Measurements from ENCODE around the gene DIO1. TPM values are rescaled to one million over a fixed set of nuclear protein-coding genes. Genes with fewer than 3 reads are reported as not detected.

DIO1 gene
- total and polyA plus RNA-seq, 9 of the 15 experiments (the other 6 are each of a cell fraction or from before 2014, with no cell fraction given), result not detected

DNA sequence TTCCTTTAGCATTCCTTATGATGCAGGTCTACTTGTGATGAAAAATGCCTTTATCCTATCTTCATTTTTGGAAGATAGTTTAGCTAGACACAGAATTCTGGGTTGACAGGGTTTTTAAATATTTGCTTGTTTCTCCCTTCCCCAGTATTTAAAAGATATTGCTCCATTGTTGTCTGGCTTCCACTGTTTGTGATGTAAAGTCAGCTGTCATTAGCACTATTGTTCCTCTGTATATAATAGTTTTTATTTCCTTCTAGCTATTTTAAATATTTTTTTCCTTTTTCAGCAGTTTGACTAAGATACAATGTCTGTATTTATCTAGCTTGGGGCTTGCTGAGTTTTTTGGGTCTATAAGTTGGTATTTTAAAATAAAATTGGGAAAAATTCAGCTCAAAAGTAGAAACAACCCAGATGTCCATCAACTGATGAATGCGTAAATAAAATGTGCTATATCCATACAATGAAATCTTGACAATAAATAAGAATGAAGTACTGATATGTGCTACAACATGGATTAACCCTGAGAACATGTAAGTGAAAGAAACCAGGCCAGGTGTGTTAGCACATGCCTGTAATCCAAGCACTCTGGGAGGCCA is 40.3 kb downstream of the DIO1 start:
- Histone ChIP-seq H2AFZ (ENCODE audit: low read depth, low read length) (no peak overlapping the region), H3K4me3 (no peak overlapping the region), H3K27me3 (ENCODE audit: control insufficient read depth in 2 of 2, insufficient read depth in 2 of 2, low read length in 2 of 2) (no peaks in the 10 kb centered on the region), H3K9me1 (ENCODE audit: control insufficient read depth, insufficient read depth, low read length) (no peaks in the 10 kb centered on the region), H3K9me3 (replicated peaks; ENCODE audit: control insufficient read depth, insufficient read depth, low read depth, low read length) (peaks cover 12% of the 10 kb centered on the region), H3K9ac (ENCODE audit: insufficient read depth in 1 of 2, low read depth in 2 of 2, low read length in 2 of 2) (no peak overlapping the region), H3K4me1 (replicated peaks in 1 of 2; ENCODE audit: control insufficient read depth in 2 of 2, insufficient read depth in 2 of 2, low read length in 2 of 2) (no peaks in the 10 kb centered on the region; a peak in 1 of 5 replicates), H3K4me2 (ENCODE audit: insufficient read depth, low read length) (no peak overlapping the region), H3K79me2 (ENCODE audit: control insufficient read depth, insufficient read depth, low read length) (peaks cover 7% of the 10 kb centered on the region; the same call in 1 of the 3 replicates), H4K20me1 (replicated peaks; ENCODE audit: control insufficient read depth, insufficient read depth, low read length) (no peaks in the 10 kb centered on the region), H3K36me3 (ENCODE audit: control insufficient read depth, insufficient read depth, low read length) (peaks cover 59% of the 10 kb centered on the region), H3K27ac (ENCODE audit: extremely low read depth, low read depth, low read length) (no peak overlapping the region)
- ChIA-PET CTCF (ENCODE audit: low intra/inter-chr PET ratio) (no interaction called here), POLR2A (interaction anchor here (0.9 to 2.1 kb wide), 3 partner anchors 8 to 11 kb away, joined by 3 to 7 read pairs (median 4); partner anchors contain the start of gene IFT25)
- ATAC-seq (no peak), DNase-seq (ENCODE audit: extremely low read depth in 1 of 4, low spot score in 3 of 4) (no peak), FAIRE-seq (no peak)
- in situ Hi-C loops (cut with MboI), result no loop called here
- intact Hi-C loops (cut with micrococcal nuclease), result no loop called here
- no peak for TF ChIP-seq ZNF124 (CRISPR knock-in tag; IDR thresholded peaks at IDR 0.05)
- TF ChIP-seq ZFP1 (CRISPR knock-in tag; IDR thresholded peaks at IDR 0.05), result 0 out of 2 replicates have a peak, but pooled peaks have one; percentile 43
- TF ChIP-seq TRIM24 (IDR thresholded peaks at IDR 0.05), result peak in 1 of 2 experiments; percentile 66; a peak in 2 of 4 replicates
- TF ChIP-seq TRIM28 (IDR thresholded peaks at IDR 0.05), result peak; percentile 96
- peak in 1 of 2 experiments; percentile 99; a peak in 2 of 3 replicates for TF ChIP-seq CBX3 (IDR thresholded peaks at IDR 0.05; ENCODE audit: borderline replicate concordance in 1 of 2, low read length in 2 of 2)
- TF ChIP-seq ZNF280B (CRISPR knock-in tag; IDR thresholded peaks at IDR 0.05), result 0 out of 2 replicates have a peak, but pooled peaks have one; percentile 9
- TF ChIP-seq CBX5 (IDR thresholded peaks at IDR 0.05; ENCODE audit: borderline replicate concordance, low read depth), result peak; percentile 86
- TF ChIP-seq XRCC3 (IDR thresholded peaks at IDR 0.05), result peak; percentile 72; the same call in 1 of the 2 replicates
- no peak for TF ChIP-seq CREB5 (CRISPR knock-in tag; IDR thresholded peaks at IDR 0.05)
- 0 out of 4 replicates have a peak, but pooled peaks of 1 of the 2 experiments have one; percentile 39 for TF ChIP-seq HDAC1 (IDR thresholded peaks at IDR 0.05)
- TF ChIP-seq RBM15 (IDR thresholded peaks at IDR 0.05; ENCODE audit: insufficient read depth, low read length), result no peak
- TF ChIP-seq, protein P1, sequence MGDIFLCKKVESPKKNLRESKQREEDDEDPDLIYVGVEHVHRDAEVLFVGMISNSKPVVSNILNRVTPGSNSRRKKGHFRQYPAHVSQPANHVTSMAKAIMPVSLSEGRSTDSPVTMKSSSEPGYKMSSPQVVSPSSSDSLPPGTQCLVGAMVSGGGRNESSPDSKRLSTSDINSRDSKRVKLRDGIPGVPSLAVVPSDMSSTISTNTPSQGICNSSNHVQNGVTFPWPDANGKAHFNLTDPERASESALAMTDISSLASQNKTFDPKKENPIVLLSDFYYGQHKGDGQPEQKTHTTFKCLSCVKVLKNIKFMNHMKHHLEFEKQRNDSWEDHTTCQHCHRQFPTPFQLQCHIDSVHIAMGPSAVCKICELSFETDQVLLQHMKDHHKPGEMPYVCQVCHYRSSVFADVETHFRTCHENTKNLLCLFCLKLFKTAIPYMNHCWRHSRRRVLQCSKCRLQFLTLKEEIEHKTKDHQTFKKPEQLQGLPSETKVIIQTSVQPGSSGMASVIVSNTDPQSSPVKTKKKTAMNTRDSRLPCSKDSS (IDR thresholded peaks at IDR 0.05; ENCODE audit: low read depth, partially characterized antibody), result peak; percentile 47
- 95% methylated on average over 1 of the region's 1 CpG for WGBS (ENCODE audit: insufficient coverage, low coverage, missing lambda C conversion rate)
- no TSS peak for BruUV-seq (replicated peaks)
